Activated CD8-positive, alpha-beta T cell treated with anti-CD3 and anti-CD28 coated beads, Interleukin-2, amount 10 ng/mL, durations not matched to agents 7 days and 5 days (primary cell): ENCODE results near the gene PSG4. TPM values are rescaled to one million over a fixed set of nuclear protein-coding genes. Genes with fewer than 3 reads are reported as not detected.
"Not testable (repeated sequence)": the region's sequence is repeated elsewhere in the genome, so short reads cannot be mapped to it uniquely, and the experiment has no call there.

Experiments used
- ATAC-seq: fragments of 150-1000 bp; cut with Tn5 transposase; one replicate; pipeline ENCODE4 v1.10.0; 2021; ENCODE audit warnings: moderate library complexity
- CTCF ChIA-PET: fragments of 350-600 bp; sonication (Branson Sonifier 250); formaldehyde crosslinking; loops from one replicate; lab custom pipeline; 2021; ENCODE audit warnings: antibody characterized with exemption; lab: Charles Lee
- POLR2A ChIA-PET: fragments of 350-600 bp; sonication (Branson Sonifier 250); formaldehyde crosslinking; loops from one replicate; lab custom pipeline; 2021; ENCODE audit warnings: antibody characterized with exemption; lab: Charles Lee
- DNase-seq: peaks from one replicate; pipeline ENCODE4 v3.0.0-alpha.2; 2020
- H3K27ac Mint-ChIP-seq: one replicate; pipeline ENCODE4 v1.8.0; 2021; ENCODE audit warnings: mild to moderate bottlenecking, mixed read lengths
- H3K27me3 Mint-ChIP-seq: one replicate; pipeline ENCODE4 v1.8.0; 2021; ENCODE audit warnings: low read depth, mixed read lengths
- H3K36me3 Mint-ChIP-seq: one replicate; pipeline ENCODE4 v1.8.0; 2021; ENCODE audit warnings: low read depth, mixed read lengths
- H3K4me1 Mint-ChIP-seq: one replicate; pipeline ENCODE4 v1.8.0; 2021; ENCODE audit warnings: low read depth, mixed read lengths
- H3K4me3 Mint-ChIP-seq: one replicate; pipeline ENCODE4 v1.8.0; 2021; ENCODE audit warnings: mild to moderate bottlenecking, mixed read lengths
- H3K9me3 Mint-ChIP-seq: one replicate; pipeline ENCODE4 v1.8.0; 2022; ENCODE audit warnings: mixed read lengths; ENCODE audit not compliant: insufficient read depth
- total RNA-seq, 2 experiments: library from RNA; stranded (reverse); gene quantifications; one replicate each; pipeline ENCODE4 v1.2.3, GENCODE V29; 2021

Gene PSG4
- total RNA-seq: not detected

- H3K9me3 Mint-ChIP-seq, H3K4me3 Mint-ChIP-seq, H3K27me3 Mint-ChIP-seq, ATAC-seq, POLR2A ChIA-PET, H3K36me3 Mint-ChIP-seq, H3K27ac Mint-ChIP-seq, DNase-seq, H3K4me1 Mint-ChIP-seq, CTCF ChIA-PET: not testable (repeated sequence)
Observed at GRCh38 chr19:43205471-43206105, at the start of gene PSG4. PSG4 (minus strand) TSS chr19:43205638; CDS start chr19:43205536, 102 bp downstream.

- ATAC-seq, CTCF ChIA-PET, H3K4me3 Mint-ChIP-seq: not testable (repeated sequence)
Observed at GRCh38 chr19:43251428-43251827, 46.0 kb upstream of the PSG4 start.

GRCh38 chr19:43250296-43250695 lies 44.9 kb upstream of the PSG4 start:
- H3K27me3 Mint-ChIP-seq, H3K4me3 Mint-ChIP-seq, H3K36me3 Mint-ChIP-seq, H3K27ac Mint-ChIP-seq, H3K4me1 Mint-ChIP-seq, POLR2A ChIA-PET, DNase-seq, ATAC-seq, H3K9me3 Mint-ChIP-seq, CTCF ChIA-PET: not testable (repeated sequence)

More at GRCh38 chr19:43251428-43251827, 46.0 kb upstream of the PSG4 start:
- H3K4me1 Mint-ChIP-seq, H3K27ac Mint-ChIP-seq, H3K9me3 Mint-ChIP-seq, H3K36me3 Mint-ChIP-seq, H3K27me3 Mint-ChIP-seq, DNase-seq, POLR2A ChIA-PET: not testable (repeated sequence)

- H3K36me3 Mint-ChIP-seq, CTCF ChIA-PET, H3K4me1 Mint-ChIP-seq, H3K4me3 Mint-ChIP-seq, H3K9me3 Mint-ChIP-seq, ATAC-seq, DNase-seq, H3K27ac Mint-ChIP-seq, H3K27me3 Mint-ChIP-seq, POLR2A ChIA-PET: not testable (repeated sequence)
Observed at GRCh38 chr19:43248635-43249002, 43.2 kb upstream of the PSG4 start.

- DNase-seq, POLR2A ChIA-PET, H3K4me3 Mint-ChIP-seq, H3K36me3 Mint-ChIP-seq, H3K9me3 Mint-ChIP-seq, ATAC-seq, H3K27ac Mint-ChIP-seq, CTCF ChIA-PET, H3K4me1 Mint-ChIP-seq, H3K27me3 Mint-ChIP-seq: not testable (repeated sequence)
Observed at GRCh38 chr19:43247243-43247880, 41.9 kb upstream of the PSG4 start.

GRCh38 chr19:43245848-43246247 lies 40.4 kb upstream of the PSG4 start:
- ATAC-seq, POLR2A ChIA-PET, H3K4me3 Mint-ChIP-seq, H3K27me3 Mint-ChIP-seq, DNase-seq, H3K27ac Mint-ChIP-seq, CTCF ChIA-PET, H3K4me1 Mint-ChIP-seq, H3K36me3 Mint-ChIP-seq, H3K9me3 Mint-ChIP-seq: not testable (repeated sequence)

- DNase-seq, H3K4me3 Mint-ChIP-seq, CTCF ChIA-PET, POLR2A ChIA-PET, H3K4me1 Mint-ChIP-seq, H3K27ac Mint-ChIP-seq, ATAC-seq, H3K27me3 Mint-ChIP-seq, H3K36me3 Mint-ChIP-seq: not testable (repeated sequence)
- H3K9me3 Mint-ChIP-seq: peaks cover 12% of the 10 kb centered on the region
Observed at GRCh38 chr19:43242211-43242610, 36.8 kb upstream of the PSG4 start.

- H3K36me3 Mint-ChIP-seq, DNase-seq, H3K4me3 Mint-ChIP-seq, CTCF ChIA-PET, ATAC-seq, H3K27ac Mint-ChIP-seq, POLR2A ChIA-PET, H3K27me3 Mint-ChIP-seq, H3K4me1 Mint-ChIP-seq: not testable (repeated sequence)
- H3K9me3 Mint-ChIP-seq: peaks cover 12% of the 10 kb centered on the region
Observed at GRCh38 chr19:43238213-43238612, 32.8 kb upstream of the PSG4 start.

- H3K27ac Mint-ChIP-seq, CTCF ChIA-PET, DNase-seq, H3K36me3 Mint-ChIP-seq, H3K4me1 Mint-ChIP-seq, H3K27me3 Mint-ChIP-seq, POLR2A ChIA-PET, ATAC-seq, H3K4me3 Mint-ChIP-seq: not testable (repeated sequence)
- peaks cover 22% of the 10 kb centered on the region for H3K9me3 Mint-ChIP-seq
Observed at GRCh38 chr19:43235686-43236085, 30.2 kb upstream of the PSG4 start.

- no peak for DNase-seq
- ChIA-PET CTCF (no interaction called here), POLR2A (no interaction called here)
- Mint-ChIP-seq H3K27ac (no peak overlapping the region), H3K36me3 (peaks cover 2% of the 10 kb centered on the region), H3K4me1 (no peaks in the 10 kb centered on the region), H3K9me3 (peaks cover 48% of the 10 kb centered on the region), H3K27me3 (no peaks in the 10 kb centered on the region), H3K4me3 (no peak overlapping the region)
- ATAC-seq: no peak
Observed at GRCh38 chr19:43229315-43229714, 23.9 kb upstream of the PSG4 start.

GRCh38 chr19:43228730-43229129 lies 23.3 kb upstream of the PSG4 start:
- peaks cover 54% of the 10 kb centered on the region for H3K9me3 Mint-ChIP-seq
- H3K36me3 Mint-ChIP-seq, H3K4me1 Mint-ChIP-seq, POLR2A ChIA-PET, H3K27ac Mint-ChIP-seq, ATAC-seq, DNase-seq, H3K4me3 Mint-ChIP-seq, H3K27me3 Mint-ChIP-seq, CTCF ChIA-PET: not testable (repeated sequence)

GRCh38 chr19:43226986-43227385 lies 21.5 kb upstream of the PSG4 start:
- ATAC-seq, H3K4me1 Mint-ChIP-seq, CTCF ChIA-PET, H3K27ac Mint-ChIP-seq, H3K27me3 Mint-ChIP-seq, POLR2A ChIA-PET, DNase-seq, H3K36me3 Mint-ChIP-seq, H3K4me3 Mint-ChIP-seq: not testable (repeated sequence)
- H3K9me3 Mint-ChIP-seq: peaks cover 49% of the 10 kb centered on the region
